Fibroblast of lung (primary cell): Measurements from ENCODE around the gene NGF. TPM values are rescaled to one million over a fixed set of nuclear protein-coding genes. Genes with fewer than 3 reads are reported as not detected.

Experiments
- DNase-seq, 2 donors: peaks; one replicate each; pipeline versions ENCODE4 v3.0.0 to v3.0.0-alpha.2; 2010; ENCODE audit warnings: low read depth in 2 of 2
- H2AFZ ChIP-seq: 2 replicates; pipeline ENCODE4 v1.5.1; 2012; ENCODE audit warnings: low read length, control low read depth, inconsistent platforms
- H3K27ac ChIP-seq: 2 replicates; pipeline ENCODE4 v1.5.1; 2011; ENCODE audit warnings: low read length, control low read depth; ENCODE audit not compliant: insufficient read depth
- H3K27me3 ChIP-seq: 2 replicates; pipeline ENCODE4 v1.5.1; 2011; ENCODE audit warnings: mild to moderate bottlenecking, low read length; ENCODE audit not compliant: control insufficient read depth, insufficient read depth
- H3K36me3 ChIP-seq: 2 replicates; pipeline ENCODE4 v1.5.1; 2011; ENCODE audit warnings: low read length; ENCODE audit not compliant: control insufficient read depth, insufficient read depth
- H3K4me1 ChIP-seq: 2 replicates; pipeline ENCODE4 v1.5.1; 2011; ENCODE audit warnings: low read length; ENCODE audit not compliant: control insufficient read depth, insufficient read depth; ENCODE audit errors: extremely low read depth
- H3K4me2 ChIP-seq: 2 replicates; pipeline ENCODE4 v1.5.1; 2011; ENCODE audit warnings: low read length, control low read depth; ENCODE audit not compliant: insufficient read depth; ENCODE audit errors: extremely low read depth
- H3K4me3 ChIP-seq, 4 experiments: fragments of 200-600 bp in 1 of 4; sonication (generic) in 1 of 4; replicated peaks in 1 of 4; 2 replicates each; pipeline ENCODE4 v1.5.1; 2011 to 2016; ENCODE audit warnings: low read length in 4 of 4, low read depth in 3 of 4, mild to moderate bottlenecking in 3 of 4, control low read depth in 2 of 4, inconsistent platforms in 1 of 4, mixed read lengths in 1 of 4; ENCODE audit not compliant: insufficient read depth in 1 of 4; ENCODE audit errors: control extremely low read depth in 1 of 4
- H3K79me2 ChIP-seq: 2 replicates; pipeline ENCODE4 v1.5.1; 2012; ENCODE audit warnings: mild to moderate bottlenecking, low read length, inconsistent platforms; ENCODE audit not compliant: control insufficient read depth, insufficient read depth
- H3K9ac ChIP-seq: 2 replicates; pipeline ENCODE4 v1.5.1; 2011; ENCODE audit warnings: mild to moderate bottlenecking, low read length, control low read depth; ENCODE audit not compliant: insufficient read depth
- H3K9me3 ChIP-seq: 2 replicates; pipeline ENCODE4 v1.5.1; 2012; ENCODE audit warnings: low read depth, low read length; ENCODE audit not compliant: control insufficient read depth, insufficient read depth
- H4K20me1 ChIP-seq: 2 replicates; pipeline ENCODE4 v1.5.1; 2011; ENCODE audit warnings: low read length; ENCODE audit not compliant: control insufficient read depth, insufficient read depth; ENCODE audit errors: extremely low read depth
- CTCF ChIP-seq, 2 donors: IDR thresholded peaks in 1 of 2; conservative IDR thresholded peaks in 1 of 2; 1 replicate in 1 of 2; 2 replicates in 1 of 2; pipeline ENCODE4 v1.5.1; 2011 to 2012; ENCODE audit warnings: low read length in 2 of 2, control low read depth in 1 of 2, inconsistent platforms in 1 of 2, low read depth in 1 of 2, mild to moderate bottlenecking in 1 of 2
- EZH2 ChIP-seq: IDR thresholded peaks from 2 replicates; pipeline ENCODE4 v1.5.1; 2012; ENCODE audit warnings: low read length, control low read depth, mild to moderate bottlenecking; ENCODE audit errors: missing control alignments
- polyA plus RNA-seq, 2 donors: library from polyadenylated mRNA; depleted of rRNA in 1 of 2; stranded (reverse) in 1 of 2; unstranded in 1 of 2; fragments of >200 nt; gene quantifications; 2 replicates each; pipeline ENCODE4 v1.2.1, GENCODE V29; 2011 to 2012; ENCODE audit warnings: missing spikeins in 1 of 2
- total RNA-seq: library from RNA; depleted of rRNA; stranded (reverse); fragments of >200 nt; gene quantifications from 2 replicates; pipeline ENCODE4 v1.2.1, GENCODE V29; 2014

Gene NGF
- total and polyA plus RNA-seq, 2 donors (not counting 1 experiment from before 2014, with no cell fraction given) = 4.0 to 17.6 TPM

- Histone ChIP-seq H3K27me3 (no peaks in the 10 kb centered on the region), H3K27ac (no peak overlapping the region), H3K79me2 (no peaks in the 10 kb centered on the region), H3K4me3 (no peak overlapping the region), H3K4me2 (no peak overlapping the region), H3K9me3 (no peaks in the 10 kb centered on the region), H3K9ac (no peak overlapping the region), H4K20me1 (no peaks in the 10 kb centered on the region), H3K36me3 (peaks cover 9% of the 10 kb centered on the region), H3K4me1 (no peaks in the 10 kb centered on the region), H2AFZ (no peak overlapping the region)
- peak in 1 of 2 donors; percentile 86 for DNase-seq
- TF ChIP-seq CTCF (conservative IDR thresholded peaks at IDR 0.05 in 1 of 2, IDR thresholded peaks at IDR 0.05 in 1 of 2; ENCODE audit: low read depth in 1 of 2, low read length in 2 of 2) (no peak), EZH2 (no peak)
Measured at GRCh38 chr1:115291741-115292140, 46.3 kb downstream of the NGF start.

GRCh38 chr1:115289940-115290339 is 48.1 kb downstream of the NGF start:
- Histone ChIP-seq H3K9ac (no peak overlapping the region), H3K9me3 (no peaks in the 10 kb centered on the region), H3K27me3 (no peaks in the 10 kb centered on the region), H3K79me2 (no peaks in the 10 kb centered on the region), H4K20me1 (no peaks in the 10 kb centered on the region), H3K36me3 (peaks cover 18% of the 10 kb centered on the region), H2AFZ (no peak overlapping the region), H3K4me2 (no peak overlapping the region), H3K4me1 (no peaks in the 10 kb centered on the region), H3K27ac (no peak overlapping the region), H3K4me3 (no peak overlapping the region)
- DNase-seq = no peak
- TF ChIP-seq EZH2 (no peak), CTCF (conservative IDR thresholded peaks at IDR 0.05 in 1 of 2, IDR thresholded peaks at IDR 0.05 in 1 of 2; ENCODE audit: low read depth in 1 of 2, low read length in 2 of 2) (no peak)

- no peaks in the 10 kb centered on the region for H3K9me3 ChIP-seq
- TF ChIP-seq CTCF (conservative IDR thresholded peaks at IDR 0.05 in 1 of 2, IDR thresholded peaks at IDR 0.05 in 1 of 2; ENCODE audit: low read depth in 1 of 2, low read length in 2 of 2) (no peak), EZH2 (no peak)
- H3K4me3 ChIP-seq = no peak overlapping the region
- peaks cover 19% of the 10 kb centered on the region for H3K36me3 ChIP-seq
- H3K9ac ChIP-seq = no peak overlapping the region
- no peaks in the 10 kb centered on the region for H3K27me3 ChIP-seq
- peak in 1 of 2 donors; percentile 75 for DNase-seq
- H3K79me2 ChIP-seq = no peaks in the 10 kb centered on the region
- peaks cover under 1% of the 10 kb centered on the region for H3K4me1 ChIP-seq
- no peaks in the 10 kb centered on the region for H4K20me1 ChIP-seq
- H2AFZ ChIP-seq = no peak overlapping the region
- H3K27ac ChIP-seq = no peak overlapping the region
- no peak overlapping the region for H3K4me2 ChIP-seq
Measured at GRCh38 chr1:115288591-115289198, 49.4 kb downstream of the NGF start.
